NCI-H1105 treated with DMSO at 0.1 percent for 48 hours (cell line): ENCODE data around the gene TCERG1.

Source experiments
- DNase-seq: peaks from one replicate; lab custom pipeline; 2025; lab: John Stamatoyannopoulos, UW

The TCERG1 gene

GRCh38 chr5:146457431-146457830, 10.3 kb downstream of the TCERG1 start:
- no peak for DNase-seq

- DNase-seq = no peak
These were observed 11.8 kb downstream of the TCERG1 start for GRCh38 chr5:146458894-146459293.

GRCh38 chr5:146461319-146461718, 14.2 kb downstream of the TCERG1 start:
- DNase-seq = no peak

- no peak for DNase-seq
These were observed 16.3 kb downstream of the TCERG1 start for GRCh38 chr5:146463446-146463845.

GRCh38 chr5:146466521-146467349, 19.6 kb downstream of the TCERG1 start:
- DNase-seq = no peak

GRCh38 chr5:146467760-146468159, 20.6 kb downstream of the TCERG1 start:
- DNase-seq = no peak

- no peak for DNase-seq
These were observed 26.9 kb downstream of the TCERG1 start for GRCh38 chr5:146474065-146474464.

- DNase-seq = no peak
These were observed 28.2 kb downstream of the TCERG1 start for GRCh38 chr5:146475190-146475780.

- DNase-seq = no peak
These were observed 28.8 kb downstream of the TCERG1 start for GRCh38 chr5:146475906-146476305.

GRCh38 chr5:146482775-146483174, 35.6 kb downstream of the TCERG1 start:
- no peak for DNase-seq

- DNase-seq = no peak
These were observed 37.7 kb downstream of the TCERG1 start for GRCh38 chr5:146484714-146485391.

GRCh38 chr5:146490089-146490843, 43.1 kb downstream of the TCERG1 start:
- DNase-seq = no peak

GRCh38 chr5:146494656-146495055, 47.5 kb downstream of the TCERG1 start:
- DNase-seq = no peak

GRCh38 chr5:146499680-146500079, 52.5 kb downstream of the TCERG1 start:
- DNase-seq = no peak

- DNase-seq = no peak
These were observed 60.3 kb downstream of the TCERG1 start for GRCh38 chr5:146507428-146507827.

- DNase-seq = no peak
These were observed 63.5 kb downstream of the TCERG1 start for GRCh38 chr5:146510559-146511125.

GRCh38 chr5:146513462-146513861, 66.3 kb downstream of the TCERG1 start:
- no peak for DNase-seq

- no peak for DNase-seq
These were observed 67.4 kb downstream of the TCERG1 start for GRCh38 chr5:146514575-146514974.

- no peak for DNase-seq
These were observed 68.5 kb downstream of the TCERG1 start for GRCh38 chr5:146515473-146516150.

- no peak for DNase-seq
These were observed 69.0 kb downstream of the TCERG1 start, which contains the start of gene GPR151 for GRCh38 chr5:146516151-146516475. Gene GPR151 (minus strand): TSS chr5:146516190. CDS start chr5:146516113, 77 bp downstream.

GRCh38 chr5:146519554-146519953, 72.4 kb downstream of the TCERG1 start:
- no peak for DNase-seq
